HG03558 (cell line): ENCODE measurements around the gene ELMO1.
A peak's percentile ranks its signal among the peaks of the same experiment; 100 is the strongest.

Experiments used
- ATAC-seq: cut with Tn5 transposase; IDR thresholded peaks from one replicate; pipeline ENCODE4 v1.9.1; 2021; ENCODE audit warnings: moderate number of reproducible peaks; ENCODE audit not compliant: unreplicated experiment; ENCODE audit errors: extremely low read depth

ELMO1 gene

DNA sequence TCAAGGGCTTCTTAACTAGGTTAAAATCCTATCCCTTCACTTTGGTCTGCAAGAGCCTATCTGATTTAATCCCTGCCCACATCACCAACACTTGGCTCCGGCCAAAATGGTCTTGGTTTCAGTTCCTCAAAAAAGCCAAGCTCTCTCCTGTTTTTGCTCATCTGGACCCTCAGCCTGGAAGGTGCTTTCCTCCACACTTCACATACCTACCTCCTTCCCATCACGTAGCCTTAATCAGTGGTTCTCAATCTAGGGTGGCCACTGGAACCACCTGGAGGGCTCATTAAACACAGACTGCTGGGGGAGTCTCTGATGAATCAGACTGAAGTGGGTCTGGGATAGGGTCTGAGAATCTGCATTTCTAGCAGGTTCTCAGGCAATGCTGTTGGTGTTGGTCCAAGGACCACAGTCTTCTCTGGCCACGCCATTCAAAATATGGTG lies 497.4 kb downstream of the ELMO1 start:
- ATAC-seq, result peak; percentile 79

DNA sequence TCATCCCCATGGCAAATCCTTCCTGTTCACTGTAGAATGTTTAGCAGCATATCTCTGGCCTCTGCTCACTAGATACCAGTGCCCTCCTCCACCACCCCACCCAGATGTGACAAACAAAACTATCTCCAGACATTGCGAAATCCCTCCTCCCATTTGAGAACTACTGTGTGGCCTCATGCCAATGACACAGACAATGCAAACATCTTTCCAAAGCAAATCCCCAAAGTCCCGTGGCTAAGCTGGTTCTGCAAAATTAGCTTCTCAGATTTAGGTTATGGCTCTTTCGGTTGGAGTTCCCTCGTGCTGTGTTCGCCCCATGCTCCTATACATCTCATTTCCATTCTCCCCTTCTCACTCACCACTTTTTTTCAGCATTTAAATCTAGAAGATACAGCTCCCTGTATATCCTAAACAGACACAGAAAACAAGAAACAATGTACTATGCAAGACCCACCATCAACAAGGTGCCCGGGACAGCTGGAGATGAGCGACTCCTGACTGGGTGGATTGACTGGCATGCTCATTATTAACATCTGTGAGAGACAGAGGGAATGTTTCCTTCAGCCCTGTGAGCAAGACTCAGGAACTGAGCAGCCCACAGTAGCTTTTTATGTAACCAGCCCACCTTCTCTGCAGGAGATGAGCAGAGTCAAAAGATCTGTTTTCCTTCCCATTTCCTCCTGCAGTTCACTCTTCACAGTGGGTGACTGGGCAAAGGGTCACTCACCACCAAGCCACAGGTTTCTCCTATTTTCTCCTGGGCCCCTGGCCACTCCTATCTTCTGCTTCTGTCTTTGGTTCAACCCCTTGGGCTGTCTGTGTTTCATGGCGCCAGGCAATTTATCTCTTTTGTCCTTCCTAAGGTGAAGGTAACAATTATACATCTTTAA lies 498.7 kb downstream of the ELMO1 start:
- no peak for ATAC-seq

DNA sequence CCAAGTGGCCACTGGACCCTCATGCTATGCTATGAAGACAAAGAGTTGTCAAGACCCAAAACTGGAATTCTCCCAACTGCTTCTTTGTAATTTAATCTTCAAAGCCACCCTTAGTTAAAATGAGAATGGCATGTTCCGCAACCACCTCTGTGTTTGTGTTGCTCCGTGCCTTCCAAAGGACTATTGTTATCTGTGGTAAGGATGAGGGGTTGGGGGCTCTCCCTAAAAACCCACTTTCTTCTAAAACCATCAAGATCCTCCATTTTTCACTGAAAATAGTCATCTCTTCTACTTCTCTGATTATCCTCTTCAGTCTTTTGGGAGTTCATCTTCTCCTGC lies 502.3 kb downstream of the ELMO1 start:
- ATAC-seq, result no peak

DNA sequence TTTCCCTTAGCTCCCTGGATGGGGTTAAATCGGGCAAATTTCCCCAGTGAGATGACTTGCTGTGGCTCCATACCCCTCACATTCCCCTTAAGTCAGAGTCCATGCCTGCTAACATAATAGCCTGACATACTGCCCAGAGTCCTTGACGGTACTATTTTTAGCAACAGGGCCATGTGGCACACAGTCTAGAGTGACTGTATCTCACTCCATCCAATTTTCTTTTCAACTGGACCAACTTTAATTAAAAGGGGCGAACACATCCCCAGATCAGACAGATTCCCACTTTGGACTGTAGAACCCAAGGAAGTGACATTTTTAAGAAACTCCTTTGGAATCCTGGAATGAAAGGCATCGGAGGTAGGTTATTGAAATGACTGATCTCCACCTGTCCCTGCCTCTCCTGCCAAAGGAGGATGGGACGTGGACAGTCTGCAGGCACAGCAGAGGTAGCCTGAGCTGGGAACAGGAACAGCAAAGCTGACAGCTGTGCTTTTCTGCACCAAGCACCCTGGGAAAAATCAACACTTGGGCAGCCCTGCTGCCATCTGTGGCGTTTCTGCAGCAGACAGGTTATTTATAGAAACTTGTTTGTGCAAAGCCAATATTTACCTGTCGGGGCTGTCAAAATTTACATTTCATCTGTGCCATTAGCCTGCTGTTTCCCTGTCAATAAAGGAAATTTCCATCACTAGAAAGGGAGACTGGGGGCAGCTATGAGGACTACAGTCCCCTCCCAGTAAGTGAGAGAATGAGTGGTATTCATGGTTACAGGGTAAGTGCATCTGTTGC lies 502.9 kb downstream of the ELMO1 start:
- no peak for ATAC-seq

DNA sequence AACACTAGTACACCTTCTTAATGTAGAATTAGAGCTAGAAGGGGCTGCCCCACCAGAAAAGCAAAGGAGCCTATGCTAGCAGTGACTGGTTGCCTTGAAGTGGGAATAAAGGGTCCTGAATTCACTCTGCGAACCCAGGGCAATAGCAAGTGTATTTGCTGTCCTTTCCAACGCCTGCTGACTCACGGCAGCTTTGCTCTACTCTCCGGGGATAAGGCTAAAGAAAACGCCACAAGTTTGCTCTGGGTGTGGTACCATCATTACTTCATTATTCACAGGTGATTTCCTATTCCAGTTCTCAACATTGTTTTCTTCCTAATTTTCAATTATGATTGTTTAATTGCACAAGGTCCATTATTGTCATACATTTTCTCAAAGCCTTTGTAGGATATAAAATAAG lies 503.8 kb downstream of the ELMO1 start:
- ATAC-seq, result no peak

- no peak for ATAC-seq
These were observed 504.9 kb downstream of the ELMO1 start for GRCh38 chr7:36943591-36944435.

DNA sequence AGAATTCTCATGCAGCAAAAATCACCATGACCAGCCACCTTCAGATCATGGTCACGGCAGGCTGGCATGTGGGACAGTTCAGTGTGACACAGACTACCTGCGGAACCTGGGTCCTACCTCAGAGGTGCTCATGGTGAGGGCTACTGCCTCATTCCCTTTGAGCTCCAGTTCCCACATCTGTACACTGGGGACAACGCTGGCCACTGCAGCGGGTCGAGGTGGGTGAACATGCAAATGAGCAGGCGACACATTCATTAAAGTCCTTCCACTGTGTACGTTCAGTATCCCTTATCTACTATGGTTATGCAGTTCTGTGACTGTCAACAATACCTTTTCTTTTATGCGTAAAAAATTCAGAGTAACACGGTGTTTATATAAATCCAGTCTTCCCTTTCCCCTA lies 505.7 kb downstream of the ELMO1 start:
- no peak for ATAC-seq

- no peak for ATAC-seq
These were observed 506.1 kb downstream of the ELMO1 start for GRCh38 chr7:36942541-36942940.

DNA sequence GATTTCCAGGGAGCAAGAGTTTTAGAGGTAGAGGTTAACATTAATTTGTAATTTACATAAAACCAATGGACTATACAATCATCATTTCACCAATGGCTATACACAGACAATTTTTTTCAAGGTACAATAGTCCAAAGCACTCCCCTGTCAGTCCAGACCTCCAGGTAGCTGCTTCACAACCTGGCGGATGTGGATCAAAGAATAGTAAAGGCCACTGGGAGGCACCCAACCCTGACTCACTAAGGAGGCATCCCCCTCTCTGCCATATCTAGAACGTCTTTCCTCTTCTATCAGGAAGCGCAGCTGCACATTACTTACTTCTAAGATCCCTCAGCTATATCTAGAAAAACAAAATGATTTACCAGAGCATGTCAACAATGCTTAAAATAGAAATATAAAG lies 506.6 kb downstream of the ELMO1 start:
- ATAC-seq, result no peak

- no peak for ATAC-seq
These were observed 507.3 kb downstream of the ELMO1 start for GRCh38 chr7:36941359-36941758.

DNA sequence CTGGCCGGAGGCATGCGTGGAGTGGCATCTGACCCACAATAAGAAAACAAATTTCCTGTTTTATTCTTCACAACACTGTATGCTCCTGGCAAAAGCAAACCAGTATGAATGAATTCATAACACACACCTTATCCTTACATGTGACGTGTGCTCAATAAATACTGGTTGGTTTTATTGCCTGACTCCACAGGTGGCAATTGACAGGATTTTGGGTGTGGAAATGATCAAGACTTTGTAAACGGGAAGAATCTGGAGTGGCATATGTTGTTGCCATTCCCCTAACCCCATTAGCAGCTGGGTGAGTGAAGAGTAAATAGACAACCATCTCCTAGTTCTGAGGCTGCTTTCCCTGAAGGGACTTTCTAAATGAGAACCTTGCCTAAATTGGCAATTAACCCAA lies 508.8 kb downstream of the ELMO1 start:
- ATAC-seq, result no peak

DNA sequence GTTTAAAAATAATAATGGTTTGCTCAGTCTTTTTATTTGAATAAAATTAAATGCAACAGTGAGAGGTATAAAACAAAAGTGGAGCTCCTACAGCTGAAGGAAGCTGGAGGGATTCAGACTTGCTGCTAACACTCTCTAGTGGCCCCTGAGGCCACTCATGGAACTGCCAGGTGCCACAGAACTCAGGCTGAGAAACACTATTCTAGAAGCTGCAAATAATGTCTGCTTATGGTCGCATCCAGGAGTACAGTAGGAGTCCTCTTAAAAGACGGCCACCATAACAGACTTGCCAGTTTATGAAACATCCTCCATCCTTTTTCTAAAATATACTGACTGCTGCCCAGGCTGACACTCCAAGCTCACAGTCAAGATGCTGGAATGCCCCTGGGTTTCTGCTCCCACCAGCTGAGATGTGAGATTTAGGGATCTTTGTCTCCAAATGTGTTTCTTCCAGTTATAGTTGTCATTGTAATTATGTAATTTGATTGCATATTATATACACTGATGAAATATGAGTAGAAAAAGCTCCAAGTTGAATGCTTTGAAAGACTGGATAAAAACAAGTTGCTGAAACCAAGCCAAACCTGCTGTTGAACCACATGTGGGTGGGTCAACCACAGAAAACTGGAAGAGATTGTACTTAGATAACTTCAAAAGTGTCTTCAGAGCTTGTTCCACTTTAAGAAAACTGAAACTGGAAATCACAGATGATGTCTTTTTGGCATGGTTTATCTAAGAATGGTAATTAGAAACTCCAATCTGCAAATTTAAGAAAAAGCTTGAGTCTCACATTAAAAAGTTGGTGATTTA lies 510.7 kb downstream of the ELMO1 start:
- no peak for ATAC-seq

GRCh38 chr7:36931892-36932291 lies 516.8 kb downstream of the ELMO1 start:
- no peak for ATAC-seq

- no peak for ATAC-seq
These were observed 518.9 kb downstream of the ELMO1 start for GRCh38 chr7:36929791-36930190.

- no peak for ATAC-seq
These were observed 519.9 kb downstream of the ELMO1 start for GRCh38 chr7:36928718-36929117.

GRCh38 chr7:36928311-36928710 lies 520.4 kb downstream of the ELMO1 start:
- no peak for ATAC-seq

GRCh38 chr7:36925691-36926090 lies 523.0 kb downstream of the ELMO1 start:
- no peak for ATAC-seq

DNA sequence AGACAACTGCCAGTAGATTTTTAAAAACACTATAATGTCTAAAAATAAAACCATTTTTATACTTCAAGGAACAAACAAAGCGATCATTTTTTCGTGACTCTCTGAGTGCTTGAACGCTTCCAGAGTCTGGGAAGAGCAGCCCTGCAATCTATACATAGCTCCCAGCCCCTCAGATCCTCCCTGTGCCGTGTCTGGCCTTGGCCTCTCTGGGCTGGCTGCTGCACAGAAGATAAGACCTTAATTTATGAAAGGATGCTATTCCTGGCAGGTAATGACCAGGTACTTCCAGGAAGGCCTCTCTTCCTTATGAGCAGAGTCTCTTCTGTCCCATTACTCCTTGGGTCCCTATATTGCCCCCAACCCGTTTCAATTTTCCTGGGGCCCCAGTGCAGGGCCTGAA lies 523.5 kb downstream of the ELMO1 start:
- ATAC-seq, result no peak

- no peak for ATAC-seq
These were observed 524.7 kb downstream of the ELMO1 start for GRCh38 chr7:36923943-36924436.

- ATAC-seq, result no peak
These were observed 525.5 kb downstream of the ELMO1 start for GRCh38 chr7:36923185-36923584.
